ENCODE measurements around the gene RNF14. TPM values are rescaled to one million over a fixed set of nuclear protein-coding genes. Genes with fewer than 3 reads are reported as not detected.
A peak's percentile ranks its signal among the peaks of the same experiment; 100 is the strongest.

RNF14 gene
- total RNA-seq, 1 donor from 2014 or later: 51.6 TPM

- ATAC-seq: no peak
- H3K27ac ChIP-seq: no peak overlapping the region
- H3K36me3 ChIP-seq: peaks cover 68% of the 10 kb centered on the region
Measured at GRCh38 chr5:142006363-142007236, 37.7 kb downstream of the RNF14 start.

DNA sequence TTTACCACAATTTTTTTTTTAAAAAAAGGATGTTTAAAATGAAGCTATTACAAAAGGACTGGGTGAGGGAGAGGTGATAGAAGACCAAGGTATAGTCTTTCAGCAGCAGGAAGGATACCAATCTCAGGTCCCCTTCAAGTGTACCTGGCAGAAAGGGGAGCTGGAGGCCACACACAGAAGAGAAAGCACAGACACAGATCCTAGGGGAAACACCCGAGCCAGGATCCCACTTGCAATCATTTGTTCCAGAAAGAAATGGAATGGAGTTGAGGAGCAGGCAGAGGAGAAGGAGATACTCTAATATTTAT is 38.3 kb downstream of the RNF14 start:
- ATAC-seq: no peak
- Histone ChIP-seq H3K9me3 (no peaks in the 10 kb centered on the region), H3K4me1 (peaks cover 9% of the 10 kb centered on the region), H3K27me3 (no peaks in the 10 kb centered on the region), H3K27ac (no peak overlapping the region), H3K36me3 (peaks cover 62% of the 10 kb centered on the region), H3K4me3 (no peak overlapping the region)
- intact Hi-C loops (cut with DNase I): no loop called here
- no peak for DNase-seq
- TF ChIP-seq, protein P1, sequence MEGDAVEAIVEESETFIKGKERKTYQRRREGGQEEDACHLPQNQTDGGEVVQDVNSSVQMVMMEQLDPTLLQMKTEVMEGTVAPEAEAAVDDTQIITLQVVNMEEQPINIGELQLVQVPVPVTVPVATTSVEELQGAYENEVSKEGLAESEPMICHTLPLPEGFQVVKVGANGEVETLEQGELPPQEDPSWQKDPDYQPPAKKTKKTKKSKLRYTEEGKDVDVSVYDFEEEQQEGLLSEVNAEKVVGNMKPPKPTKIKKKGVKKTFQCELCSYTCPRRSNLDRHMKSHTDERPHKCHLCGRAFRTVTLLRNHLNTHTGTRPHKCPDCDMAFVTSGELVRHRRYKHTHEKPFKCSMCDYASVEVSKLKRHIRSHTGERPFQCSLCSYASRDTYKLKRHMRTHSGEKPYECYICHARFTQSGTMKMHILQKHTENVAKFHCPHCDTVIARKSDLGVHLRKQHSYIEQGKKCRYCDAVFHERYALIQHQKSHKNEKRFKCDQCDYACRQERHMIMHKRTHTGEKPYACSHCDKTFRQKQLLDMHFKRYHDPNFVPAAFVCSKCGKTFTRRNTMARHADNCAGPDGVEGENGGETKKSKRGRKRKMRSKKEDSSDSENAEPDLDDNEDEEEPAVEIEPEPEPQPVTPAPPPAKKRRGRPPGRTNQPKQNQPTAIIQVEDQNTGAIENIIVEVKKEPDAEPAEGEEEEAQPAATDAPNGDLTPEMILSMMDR (IDR thresholded peaks at IDR 0.05): no peak

More at GRCh38 chr5:142006363-142007236, 37.7 kb downstream of the RNF14 start:
- Histone ChIP-seq H3K4me1 (peaks cover 3% of the 10 kb centered on the region), H3K27me3 (no peaks in the 10 kb centered on the region), H3K9me3 (no peaks in the 10 kb centered on the region), H3K4me3 (no peak overlapping the region)
- intact Hi-C loops (cut with DNase I): no loop called here
- TF ChIP-seq, protein P1 (IDR thresholded peaks at IDR 0.05): no peak
- DNase-seq: no peak

- peaks cover 46% of the 10 kb centered on the region for H3K36me3 ChIP-seq
- TF ChIP-seq, protein P1 (IDR thresholded peaks at IDR 0.05): no peak
- H3K27me3 ChIP-seq: no peaks in the 10 kb centered on the region
- H3K9me3 ChIP-seq: no peaks in the 10 kb centered on the region
- H3K4me1 ChIP-seq: peaks cover 16% of the 10 kb centered on the region
- DNase-seq (no peak), ATAC-seq (no peak)
- no peak overlapping the region for H3K27ac ChIP-seq
- no peak overlapping the region for H3K4me3 ChIP-seq
- intact Hi-C loops (cut with DNase I): no loop called here
Measured at GRCh38 chr5:142008813-142009212, 39.9 kb downstream of the RNF14 start.

DNA sequence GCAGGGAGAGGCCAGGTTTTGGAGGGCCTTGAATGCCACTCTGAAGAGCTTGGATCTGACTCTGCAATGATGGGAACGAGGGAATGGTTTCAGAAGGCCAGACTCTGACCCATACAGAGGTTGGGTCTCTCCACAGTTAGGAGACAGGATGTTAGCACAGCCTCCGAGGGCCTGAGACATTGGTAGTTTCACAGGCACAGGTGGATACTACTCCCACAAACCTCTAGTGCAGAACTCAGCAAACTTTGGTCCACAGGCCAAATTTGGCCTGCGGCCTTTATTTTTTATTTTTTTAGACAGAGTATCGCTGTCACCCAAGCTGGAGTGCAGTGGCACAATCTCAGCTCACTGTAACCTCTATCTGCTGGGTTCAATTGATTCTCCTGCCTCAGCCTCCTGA is 41.0 kb downstream of the RNF14 start:
- intact Hi-C loops (cut with DNase I): no loop called here

GRCh38 chr5:142011572-142012185 is 42.8 kb downstream of the RNF14 start:
- intact Hi-C loops (cut with DNase I): no loop called here
- no peaks in the 10 kb centered on the region for H3K9me3 ChIP-seq
- H3K27me3 ChIP-seq: no peaks in the 10 kb centered on the region
- DNase-seq (no peak), ATAC-seq (no peak)
- peaks cover 29% of the 10 kb centered on the region for H3K4me1 ChIP-seq
- peaks cover 22% of the 10 kb centered on the region for H3K36me3 ChIP-seq
- peak overlapping the region; percentile 86 for H3K4me3 ChIP-seq
- TF ChIP-seq, protein P1 (IDR thresholded peaks at IDR 0.05): no peak
- H3K27ac ChIP-seq: no peak overlapping the region

More for the DNA sequence above, 41.0 kb downstream of the RNF14 start:
- ATAC-seq (no peak), DNase-seq (no peak)
- Histone ChIP-seq H3K27me3 (no peaks in the 10 kb centered on the region), H3K36me3 (peaks cover 35% of the 10 kb centered on the region), H3K27ac (no peak overlapping the region), H3K4me1 (peaks cover 19% of the 10 kb centered on the region), H3K4me3 (no peak overlapping the region), H3K9me3 (no peaks in the 10 kb centered on the region)
- TF ChIP-seq, protein P1 (IDR thresholded peaks at IDR 0.05): no peak

Measured in upper lobe of right lung (tissue), 1 donor.